GM12873 (cell line): ENCODE data around the gene PCDHGA4.

Source experiments
- TF ChIP-seq, protein P1 (sequence below): IDR thresholded peaks from 2 replicates; pipeline ENCODE4 v1.5.1; 2012; ENCODE audit warnings: low read depth, mild to moderate bottlenecking, moderate library complexity, low read length, control low read depth; ENCODE audit not compliant: insufficient read depth; ENCODE audit errors: missing control alignments

PCDHGA4 gene

DNA sequence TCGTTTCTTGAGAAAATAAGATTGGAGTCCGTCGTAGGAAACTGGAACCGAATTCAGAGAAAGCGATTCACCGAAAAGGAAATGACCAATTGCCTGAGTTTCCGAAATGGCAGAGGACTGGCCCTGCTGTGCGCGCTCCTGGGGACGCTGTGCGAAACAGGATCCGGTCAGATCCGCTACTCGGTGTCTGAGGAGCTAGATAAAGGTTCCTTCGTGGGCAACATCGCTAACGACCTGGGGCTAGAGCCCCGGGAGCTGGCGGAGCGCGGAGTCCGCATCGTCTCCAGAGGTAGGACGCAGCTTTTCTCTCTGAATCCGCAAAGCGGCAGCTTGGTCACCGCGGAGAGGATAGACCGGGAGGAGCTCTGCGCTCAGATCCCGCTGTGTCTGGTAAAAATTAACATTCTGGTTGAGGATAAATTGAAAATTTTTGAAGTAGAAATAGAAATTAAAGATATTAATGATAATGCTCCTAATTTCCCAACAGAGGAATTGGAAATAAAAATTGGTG, 10.8 kb upstream of the PCDHGA4 start:
- TF ChIP-seq, protein P1, sequence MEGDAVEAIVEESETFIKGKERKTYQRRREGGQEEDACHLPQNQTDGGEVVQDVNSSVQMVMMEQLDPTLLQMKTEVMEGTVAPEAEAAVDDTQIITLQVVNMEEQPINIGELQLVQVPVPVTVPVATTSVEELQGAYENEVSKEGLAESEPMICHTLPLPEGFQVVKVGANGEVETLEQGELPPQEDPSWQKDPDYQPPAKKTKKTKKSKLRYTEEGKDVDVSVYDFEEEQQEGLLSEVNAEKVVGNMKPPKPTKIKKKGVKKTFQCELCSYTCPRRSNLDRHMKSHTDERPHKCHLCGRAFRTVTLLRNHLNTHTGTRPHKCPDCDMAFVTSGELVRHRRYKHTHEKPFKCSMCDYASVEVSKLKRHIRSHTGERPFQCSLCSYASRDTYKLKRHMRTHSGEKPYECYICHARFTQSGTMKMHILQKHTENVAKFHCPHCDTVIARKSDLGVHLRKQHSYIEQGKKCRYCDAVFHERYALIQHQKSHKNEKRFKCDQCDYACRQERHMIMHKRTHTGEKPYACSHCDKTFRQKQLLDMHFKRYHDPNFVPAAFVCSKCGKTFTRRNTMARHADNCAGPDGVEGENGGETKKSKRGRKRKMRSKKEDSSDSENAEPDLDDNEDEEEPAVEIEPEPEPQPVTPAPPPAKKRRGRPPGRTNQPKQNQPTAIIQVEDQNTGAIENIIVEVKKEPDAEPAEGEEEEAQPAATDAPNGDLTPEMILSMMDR = no peak

DNA sequence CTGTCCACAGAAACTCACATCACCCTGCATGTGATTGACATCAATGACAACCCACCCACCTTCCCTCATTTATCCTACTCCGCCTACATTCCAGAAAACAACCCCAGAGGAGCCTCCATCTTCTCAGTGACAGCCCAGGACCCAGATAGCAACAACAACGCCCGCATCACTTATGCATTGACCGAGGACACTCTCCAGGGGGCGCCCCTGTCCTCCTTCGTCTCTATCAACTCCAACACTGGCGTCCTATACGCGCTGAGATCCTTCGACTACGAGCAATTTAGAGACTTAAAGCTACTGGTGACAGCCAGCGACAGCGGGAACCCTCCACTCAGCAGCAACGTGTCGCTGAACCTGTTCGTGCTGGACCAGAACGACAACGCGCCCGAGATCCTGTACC, 9.5 kb upstream of the PCDHGA4 start:
- TF ChIP-seq, protein P1 = no peak

DNA sequence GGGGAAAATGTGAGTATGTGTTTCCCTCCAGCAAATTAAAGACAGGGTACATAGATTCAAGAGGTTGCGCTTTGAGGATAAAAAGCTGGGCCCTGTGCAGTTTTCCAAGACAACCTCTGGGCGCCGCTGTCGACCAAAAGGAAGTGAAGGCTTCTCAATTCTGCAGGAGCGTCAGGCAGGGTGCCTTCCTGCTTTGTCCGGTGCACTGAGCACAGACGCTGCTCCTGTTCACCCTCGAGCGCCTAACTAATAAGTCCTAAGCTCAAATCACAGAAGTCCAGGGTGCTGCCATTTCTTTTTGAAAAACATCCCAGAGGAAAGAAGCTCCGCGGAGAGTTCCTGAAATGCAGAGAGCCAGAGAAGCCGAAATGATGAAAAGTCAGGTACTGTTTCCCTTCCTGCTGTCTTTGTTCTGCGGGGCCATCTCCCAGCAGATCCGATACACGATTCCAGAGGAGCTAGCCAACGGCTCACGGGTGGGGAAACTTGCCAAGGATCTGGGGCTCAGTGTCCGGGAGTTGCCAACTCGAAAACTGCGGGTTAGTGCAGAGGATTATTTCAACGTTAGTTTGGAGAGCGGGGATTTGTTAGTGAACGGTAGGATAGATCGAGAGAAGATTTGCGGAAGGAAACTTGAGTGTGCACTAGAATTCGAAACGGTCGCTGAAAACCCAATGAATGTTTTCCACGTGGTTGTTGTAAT, 4.8 kb upstream of the PCDHGA4 start, which contains the start of gene PCDHGB1:
Gene PCDHGB1, plus strand, starts transcription at position 183 of the 703 bp plus-strand sequence. Its CDS starts 162 bp downstream, at position 345.
- TF ChIP-seq, protein P1 = peak; percentile 70

DNA sequence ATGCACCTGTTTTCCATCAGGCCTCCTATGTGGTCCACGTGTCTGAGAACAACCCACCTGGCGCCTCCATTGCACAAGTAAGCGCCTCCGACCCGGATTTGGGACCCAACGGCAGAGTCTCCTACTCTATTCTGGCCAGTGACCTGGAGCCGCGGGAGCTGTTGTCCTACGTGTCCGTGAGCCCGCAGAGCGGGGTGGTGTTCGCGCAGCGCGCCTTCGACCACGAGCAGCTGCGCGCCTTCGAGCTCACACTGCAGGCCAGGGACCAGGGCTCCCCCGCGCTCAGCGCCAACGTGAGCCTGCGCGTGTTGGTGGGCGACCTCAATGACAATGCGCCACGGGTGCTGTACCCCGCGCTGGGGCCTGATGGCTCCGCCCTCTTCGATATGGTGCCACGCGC, 3.2 kb upstream of the PCDHGA4 start:
- TF ChIP-seq, protein P1 = no peak

DNA sequence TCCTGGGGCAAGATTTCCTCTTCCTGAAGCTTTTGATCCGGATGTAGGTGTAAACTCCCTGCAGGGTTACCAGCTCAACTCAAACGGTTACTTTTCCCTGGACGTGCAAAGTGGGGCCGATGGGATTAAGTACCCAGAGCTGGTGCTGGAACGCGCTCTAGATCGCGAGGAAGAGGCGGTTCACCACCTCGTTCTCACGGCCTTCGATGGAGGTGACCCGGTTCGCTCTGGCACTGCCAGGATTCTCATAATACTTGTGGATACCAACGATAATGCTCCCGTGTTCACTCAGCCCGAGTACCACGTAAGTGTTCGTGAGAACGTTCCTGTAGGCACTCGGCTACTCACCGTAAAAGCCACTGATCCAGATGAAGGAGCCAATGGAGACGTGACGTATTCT, 820 bp downstream of the PCDHGA4 start:
- TF ChIP-seq, protein P1 = no peak

DNA sequence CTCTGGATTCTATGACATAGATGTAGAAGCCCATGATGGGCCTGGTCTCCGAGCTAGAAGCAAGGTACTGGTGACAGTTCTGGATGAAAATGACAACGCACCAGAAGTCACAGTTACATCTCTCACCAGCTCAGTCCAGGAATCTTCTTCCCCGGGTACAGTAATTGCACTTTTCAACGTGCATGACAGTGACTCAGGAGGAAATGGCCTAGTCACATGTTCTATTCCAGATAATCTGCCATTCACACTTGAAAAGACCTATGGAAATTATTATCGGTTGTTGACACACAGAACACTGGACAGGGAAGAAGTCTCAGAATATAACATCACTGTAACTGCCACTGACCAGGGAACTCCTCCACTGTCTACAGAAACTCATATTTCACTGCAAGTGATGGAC, 1.3 kb downstream of the PCDHGA4 start:
- TF ChIP-seq, protein P1 = no peak

DNA sequence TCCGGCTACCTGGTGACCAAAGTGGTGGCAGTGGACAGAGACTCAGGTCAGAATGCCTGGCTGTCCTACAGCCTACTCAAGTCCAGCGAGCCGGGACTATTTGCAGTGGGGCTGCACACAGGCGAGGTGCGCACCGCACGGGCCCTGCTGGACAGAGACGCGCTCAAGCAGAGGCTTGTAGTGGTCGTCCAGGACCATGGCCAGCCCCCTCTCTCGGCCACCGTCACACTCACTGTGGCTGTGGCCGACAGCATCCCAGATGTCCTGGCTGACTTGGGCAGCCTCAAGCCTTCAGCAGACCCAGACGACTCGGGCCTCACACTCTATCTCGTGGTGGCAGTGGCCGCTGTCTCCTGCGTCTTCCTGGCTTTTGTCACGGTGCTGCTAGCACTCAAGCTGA, 2.1 kb downstream of the PCDHGA4 start:
- TF ChIP-seq, protein P1 = no peak
